HG02840 (cell line): ENCODE data around the gene CAPNS1.

ENCODE experiments used
- ATAC-seq: cut with Tn5 transposase; IDR thresholded peaks from one replicate; pipeline ENCODE4 v1.9.1; 2021; ENCODE audit warnings: mild to moderate bottlenecking, moderate library complexity, moderate number of reproducible peaks; ENCODE audit not compliant: unreplicated experiment, low FRiP score

CAPNS1 gene

GRCh38 chr19:36139473-36140303 lies at the start of gene CAPNS1:
CAPNS1 (plus strand) TSS chr19:36140066; CDS start chr19:36141012, 946 bp downstream.
- peak; percentile 86 for ATAC-seq

GRCh38 chr19:36090910-36091695 lies 48.8 kb upstream of the CAPNS1 start:
- ATAC-seq = no peak

GRCh38 chr19:36092566-36092965 lies 47.3 kb upstream of the CAPNS1 start:
- no peak for ATAC-seq

GRCh38 chr19:36093146-36093662 lies 46.7 kb upstream of the CAPNS1 start:
- ATAC-seq = no peak

- no peak for ATAC-seq
Observed at GRCh38 chr19:36093687-36094086, 46.2 kb upstream of the CAPNS1 start.

GRCh38 chr19:36097036-36097435 lies 42.8 kb upstream of the CAPNS1 start:
- no peak for ATAC-seq

- no peak for ATAC-seq
Observed at GRCh38 chr19:36099166-36099785, 40.6 kb upstream of the CAPNS1 start.

- ATAC-seq = no peak
Observed at GRCh38 chr19:36100476-36100875, 39.4 kb upstream of the CAPNS1 start.

GRCh38 chr19:36101550-36102327 lies 38.1 kb upstream of the CAPNS1 start:
- no peak for ATAC-seq

- ATAC-seq = no peak
Observed at GRCh38 chr19:36103040-36103626, 36.7 kb upstream of the CAPNS1 start.

- no peak for ATAC-seq
Observed at GRCh38 chr19:36103842-36104552, 35.9 kb upstream of the CAPNS1 start.

GRCh38 chr19:36106441-36106840 lies 33.4 kb upstream of the CAPNS1 start:
- no peak for ATAC-seq

GRCh38 chr19:36106991-36107390 lies 32.9 kb upstream of the CAPNS1 start:
- ATAC-seq = no peak

- no peak for ATAC-seq
Observed at GRCh38 chr19:36108684-36109083, 31.2 kb upstream of the CAPNS1 start.

- ATAC-seq = no peak
Observed at GRCh38 chr19:36110487-36111199, 29.2 kb upstream of the CAPNS1 start, which contains the start of gene OVOL3. OVOL3 (plus strand) TSS chr19:36111143; CDS start chr19:36111203, 60 bp downstream.

GRCh38 chr19:36111200-36111539 lies 28.7 kb upstream of the CAPNS1 start:
- ATAC-seq = no peak

- ATAC-seq = no peak
Observed at GRCh38 chr19:36112678-36113077, 27.2 kb upstream of the CAPNS1 start.

- no peak for ATAC-seq
Observed at GRCh38 chr19:36113425-36113824, 26.4 kb upstream of the CAPNS1 start.
